ENCODE data around the gene TCP11.

Gene TCP11

GRCh38 chr6:35096129-35096862 is 44.8 kb downstream of the TCP11 start:
- in situ Hi-C loops (cut with MboI; ENCODE audit: low sequenced_read_pairs), result no loop called here

GRCh38 chr6:35094183-35094582 is 47.0 kb downstream of the TCP11 start:
- in situ Hi-C loops (cut with MboI; ENCODE audit: low sequenced_read_pairs), result no loop called here

GRCh38 chr6:35093783-35094182 is 47.4 kb downstream of the TCP11 start:
- in situ Hi-C loops (cut with MboI; ENCODE audit: low sequenced_read_pairs), result no loop called here

- in situ Hi-C loops (cut with MboI; ENCODE audit: low sequenced_read_pairs), result no loop called here
Observed at GRCh38 chr6:35093118-35093445, 48.1 kb downstream of the TCP11 start.

GRCh38 chr6:35092362-35093117 is 48.6 kb downstream of the TCP11 start:
- in situ Hi-C loops (cut with MboI; ENCODE audit: low sequenced_read_pairs), result no loop called here

GRCh38 chr6:35091346-35092083 is 49.6 kb downstream of the TCP11 start:
- in situ Hi-C loops (cut with MboI; ENCODE audit: low sequenced_read_pairs), result no loop called here

GRCh38 chr6:35090734-35091133 is 50.4 kb downstream of the TCP11 start:
- in situ Hi-C loops (cut with MboI; ENCODE audit: low sequenced_read_pairs), result no loop called here

GRCh38 chr6:35089935-35090505 is 51.1 kb downstream of the TCP11 start:
- in situ Hi-C loops (cut with MboI; ENCODE audit: low sequenced_read_pairs), result no loop called here

GRCh38 chr6:35089216-35089934 is 51.8 kb downstream of the TCP11 start:
- in situ Hi-C loops (cut with MboI; ENCODE audit: low sequenced_read_pairs), result no loop called here

- in situ Hi-C loops (cut with MboI; ENCODE audit: low sequenced_read_pairs), result no loop called here
Observed at GRCh38 chr6:35088281-35089215, 52.6 kb downstream of the TCP11 start.

GRCh38 chr6:35087361-35088280 is 53.5 kb downstream of the TCP11 start:
- in situ Hi-C loops (cut with MboI; ENCODE audit: low sequenced_read_pairs), result no loop called here

- in situ Hi-C loops (cut with MboI; ENCODE audit: low sequenced_read_pairs), result no loop called here
Observed at GRCh38 chr6:35086636-35087360, 54.3 kb downstream of the TCP11 start.

- in situ Hi-C loops (cut with MboI; ENCODE audit: low sequenced_read_pairs), result no loop called here
Observed at GRCh38 chr6:35086282-35086632, 54.9 kb downstream of the TCP11 start.

GRCh38 chr6:35085359-35086281 is 55.5 kb downstream of the TCP11 start:
- in situ Hi-C loops (cut with MboI; ENCODE audit: low sequenced_read_pairs), result no loop called here

- in situ Hi-C loops (cut with MboI; ENCODE audit: low sequenced_read_pairs), result no loop called here
Observed at GRCh38 chr6:35084511-35085203, 56.5 kb downstream of the TCP11 start.

- in situ Hi-C loops (cut with MboI; ENCODE audit: low sequenced_read_pairs), result no loop called here
Observed at GRCh38 chr6:35084041-35084491, 57.1 kb downstream of the TCP11 start.

All from HL-60/S4 treated with phorbol 12-myristate 13-acetate at 8.2 ng/mL for 4 days and 3 days (cell line).